ENCODE data around the gene LGR4.
A peak's percentile ranks its signal among the peaks of the same experiment; 100 is the strongest.

The LGR4 gene

DNA sequence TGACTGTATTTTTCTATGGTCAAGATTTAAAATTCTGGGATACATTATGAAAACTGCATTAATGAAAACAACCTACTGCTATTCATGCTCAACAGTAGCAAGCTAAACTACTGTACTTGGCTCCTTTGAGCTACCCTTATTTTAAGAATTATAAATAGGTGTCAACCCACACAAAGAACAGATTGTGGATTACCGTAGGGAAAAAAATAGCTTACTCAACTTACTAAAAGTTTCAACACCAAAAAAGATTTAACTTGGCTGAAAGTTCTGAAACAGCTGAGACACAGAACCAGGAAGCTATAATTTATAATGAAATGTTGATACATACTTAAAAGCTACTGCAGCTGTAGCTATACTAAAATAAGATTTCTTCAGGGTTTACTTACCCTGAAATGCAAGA is 23.9 kb upstream of the LGR4 start:
- TF ChIP-seq, protein P1, sequence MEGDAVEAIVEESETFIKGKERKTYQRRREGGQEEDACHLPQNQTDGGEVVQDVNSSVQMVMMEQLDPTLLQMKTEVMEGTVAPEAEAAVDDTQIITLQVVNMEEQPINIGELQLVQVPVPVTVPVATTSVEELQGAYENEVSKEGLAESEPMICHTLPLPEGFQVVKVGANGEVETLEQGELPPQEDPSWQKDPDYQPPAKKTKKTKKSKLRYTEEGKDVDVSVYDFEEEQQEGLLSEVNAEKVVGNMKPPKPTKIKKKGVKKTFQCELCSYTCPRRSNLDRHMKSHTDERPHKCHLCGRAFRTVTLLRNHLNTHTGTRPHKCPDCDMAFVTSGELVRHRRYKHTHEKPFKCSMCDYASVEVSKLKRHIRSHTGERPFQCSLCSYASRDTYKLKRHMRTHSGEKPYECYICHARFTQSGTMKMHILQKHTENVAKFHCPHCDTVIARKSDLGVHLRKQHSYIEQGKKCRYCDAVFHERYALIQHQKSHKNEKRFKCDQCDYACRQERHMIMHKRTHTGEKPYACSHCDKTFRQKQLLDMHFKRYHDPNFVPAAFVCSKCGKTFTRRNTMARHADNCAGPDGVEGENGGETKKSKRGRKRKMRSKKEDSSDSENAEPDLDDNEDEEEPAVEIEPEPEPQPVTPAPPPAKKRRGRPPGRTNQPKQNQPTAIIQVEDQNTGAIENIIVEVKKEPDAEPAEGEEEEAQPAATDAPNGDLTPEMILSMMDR (IDR thresholded peaks at IDR 0.05): no peak

DNA sequence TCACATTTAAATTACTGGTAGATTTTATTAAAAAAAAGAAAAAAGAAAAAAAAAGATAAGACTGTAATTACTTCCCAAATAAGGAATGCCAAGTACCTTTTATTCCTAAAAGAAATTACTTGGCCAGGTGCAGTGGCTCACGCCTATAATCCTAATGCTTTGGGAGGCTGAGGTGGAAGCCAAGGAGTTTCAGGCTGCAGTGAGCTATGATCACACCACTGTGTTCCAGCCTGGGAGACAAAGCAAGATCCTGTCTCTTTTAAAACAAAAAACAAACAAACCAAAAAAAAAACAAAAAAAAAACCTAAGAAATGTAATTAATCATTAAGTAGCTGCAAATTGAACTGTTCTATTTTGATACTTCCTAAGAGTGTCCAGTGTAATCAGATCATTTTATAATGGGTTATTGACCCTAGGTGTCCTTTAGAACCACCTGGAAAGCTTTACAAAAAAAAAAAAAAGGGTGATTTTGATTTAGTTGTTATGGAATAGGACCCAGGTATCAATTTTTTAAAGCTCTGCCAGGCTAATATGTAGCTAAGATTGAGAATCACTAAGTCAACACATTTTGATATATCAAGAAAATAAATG is 23.2 kb upstream of the LGR4 start:
- TF ChIP-seq, protein P1 (IDR thresholded peaks at IDR 0.05): no peak

DNA sequence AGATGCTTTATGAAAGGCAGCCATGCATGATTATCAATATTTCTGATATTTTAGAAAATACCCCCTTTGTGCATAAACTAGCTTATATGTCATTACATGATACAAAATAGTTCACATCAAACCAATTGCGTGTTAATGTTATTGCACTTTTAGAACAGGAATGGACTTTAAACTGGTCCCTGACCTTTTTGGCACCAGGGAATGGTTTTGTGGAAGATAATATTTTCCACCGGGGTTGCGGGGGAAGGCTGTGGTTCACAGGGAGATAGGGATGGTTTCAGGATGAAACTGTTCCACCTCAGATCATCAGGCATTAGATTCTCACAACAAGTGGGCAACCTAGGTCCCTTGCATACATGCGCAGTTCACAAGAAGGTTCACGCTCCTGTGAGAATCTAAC is 16.5 kb upstream of the LGR4 start:
- TF ChIP-seq, protein P1 (IDR thresholded peaks at IDR 0.05): no peak

DNA sequence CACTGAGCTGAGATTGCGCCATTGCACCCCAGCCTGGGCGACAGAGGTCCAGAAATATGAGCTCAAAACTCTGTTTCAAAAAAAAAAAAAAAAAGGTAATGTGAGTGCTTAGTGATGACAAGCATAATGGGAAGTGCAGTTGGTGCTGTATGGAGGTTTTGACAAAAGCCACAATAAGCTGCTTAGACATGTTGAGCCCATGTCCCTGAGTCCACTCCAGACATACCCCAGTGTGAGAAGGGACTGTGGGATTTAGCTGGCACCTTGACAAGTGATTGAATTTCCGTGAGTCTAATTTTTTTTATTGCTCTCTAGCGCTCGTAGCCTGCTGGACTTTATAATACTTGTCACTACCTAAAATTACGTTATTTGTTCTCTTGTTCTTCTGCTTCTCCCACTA is 15.1 kb upstream of the LGR4 start:
- TF ChIP-seq, protein P1 (IDR thresholded peaks at IDR 0.05): no peak

DNA sequence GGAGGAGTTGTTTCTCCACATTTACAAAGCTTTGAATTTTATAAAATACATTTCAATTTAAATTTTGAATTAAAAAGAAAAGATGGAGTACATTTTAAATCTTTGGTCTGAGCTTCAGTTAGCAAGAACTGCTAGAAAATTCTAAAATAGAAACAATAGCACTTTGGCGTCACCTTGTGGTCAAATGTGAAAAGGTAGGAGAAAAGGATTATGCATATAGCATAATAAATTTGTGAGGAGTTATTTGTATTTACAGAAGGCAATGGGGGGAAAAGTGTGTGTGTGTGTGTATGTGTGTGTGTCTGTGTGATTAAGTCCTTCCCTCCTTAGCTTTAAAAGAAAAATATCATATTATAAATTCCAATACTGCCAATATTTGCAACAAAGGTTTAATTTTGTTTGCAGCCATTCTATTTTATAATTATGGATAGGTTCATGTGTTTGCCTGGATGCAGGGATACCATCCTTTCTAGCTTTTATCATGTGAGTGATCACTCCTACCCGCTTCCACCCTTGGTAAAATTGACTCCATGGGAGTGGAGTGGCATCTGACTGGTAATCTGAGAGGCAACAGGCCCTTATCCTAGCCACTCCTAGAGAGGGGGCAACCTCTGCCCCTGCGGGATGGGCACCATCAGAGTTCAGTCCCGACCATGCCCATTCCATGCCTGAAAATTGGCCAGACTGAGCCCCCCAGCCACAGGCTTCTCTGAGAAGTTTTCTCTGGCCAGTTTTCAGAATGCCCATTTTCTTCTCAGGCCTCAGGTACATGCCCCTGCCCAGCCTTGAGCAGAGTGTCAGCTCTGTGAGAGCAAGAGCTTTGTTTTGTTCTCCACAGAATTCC is 13.6 kb upstream of the LGR4 start:
- TF ChIP-seq, protein P1 (IDR thresholded peaks at IDR 0.05): peak; percentile 92

DNA sequence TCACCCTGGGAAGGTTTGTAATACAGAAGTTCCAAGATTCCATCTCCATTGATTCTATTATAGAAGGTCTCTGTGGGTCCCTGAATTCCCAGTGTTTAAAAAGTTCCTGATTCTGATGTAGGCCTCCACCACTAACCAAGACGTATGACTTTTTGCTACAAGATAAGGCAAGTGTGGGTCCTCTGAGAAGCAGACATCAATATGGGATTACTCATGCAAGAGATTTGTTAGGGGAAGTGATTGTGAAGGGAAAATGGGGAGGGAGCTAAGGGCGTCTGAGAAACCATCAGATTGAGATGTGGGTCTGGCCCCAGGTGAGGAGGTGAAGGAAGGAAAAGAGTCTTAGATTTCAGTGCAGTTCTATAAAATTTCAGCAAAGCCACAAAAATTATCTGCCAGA is 10.2 kb upstream of the LGR4 start:
- TF ChIP-seq, protein P1 (IDR thresholded peaks at IDR 0.05): no peak

DNA sequence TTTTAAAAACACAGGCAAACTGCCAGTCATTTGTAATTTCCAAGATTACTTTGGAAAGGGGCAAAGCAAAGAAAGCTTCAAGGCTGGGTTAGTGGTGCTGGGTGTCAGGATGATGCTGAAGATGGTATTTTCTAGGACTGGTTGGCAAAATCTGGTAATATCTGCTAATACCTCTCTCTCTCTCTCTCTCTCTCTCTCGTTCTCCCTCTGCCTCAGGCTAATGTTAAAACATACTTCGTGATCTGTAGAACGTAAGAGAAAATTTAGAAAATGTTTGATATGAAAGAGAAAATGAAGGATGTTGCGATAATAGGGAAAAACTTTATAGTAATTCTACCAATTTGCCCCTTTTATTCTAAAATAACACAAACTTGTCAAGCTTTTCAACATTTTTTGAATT is 9.4 kb upstream of the LGR4 start:
- TF ChIP-seq, protein P1 (IDR thresholded peaks at IDR 0.05): no peak

All from LNCAP (cell line).